H9 (cell line): Measurements from ENCODE around the gene ELF1. TPM values are rescaled to one million over a fixed set of nuclear protein-coding genes. Genes with fewer than 3 reads are reported as not detected.

Source experiments
- DNase-seq: peaks from one replicate; pipeline ENCODE4 v3.0.0-alpha.2; 2017
- H2AFZ ChIP-seq: one replicate; pipeline ENCODE4 v1.6.1; 2013; ENCODE audit warnings: mild to moderate bottlenecking, low read length, control low read depth, moderate library complexity
- H2AK5ac ChIP-seq: 2 replicates; pipeline ENCODE4 v1.6.1; 2013; ENCODE audit warnings: low read length, control low read depth, mixed read lengths; ENCODE audit not compliant: insufficient read length
- H2BK120ac ChIP-seq: one replicate; pipeline ENCODE4 v1.6.1; 2013; ENCODE audit warnings: low read depth, mild to moderate bottlenecking, low read length, control low read depth, inconsistent platforms; ENCODE audit not compliant: poor library complexity, severe bottlenecking
- H2BK12ac ChIP-seq: 2 replicates; pipeline ENCODE4 v1.6.1; 2013; ENCODE audit warnings: low read length, control low read depth, mixed read lengths, low read depth; ENCODE audit not compliant: insufficient read length
- H2BK15ac ChIP-seq: 2 replicates; pipeline ENCODE4 v1.6.1; 2013; ENCODE audit warnings: low read depth, low read length, control low read depth
- H2BK20ac ChIP-seq: one replicate; pipeline ENCODE4 v1.6.1; 2013; ENCODE audit warnings: low read depth, mild to moderate bottlenecking, low read length, control low read depth, inconsistent platforms; ENCODE audit not compliant: poor library complexity, severe bottlenecking
- H2BK5ac ChIP-seq: 2 replicates; pipeline ENCODE4 v1.6.1; 2013; ENCODE audit warnings: low read length, control low read depth, mixed read lengths; ENCODE audit not compliant: insufficient read length
- H3K14ac ChIP-seq: 2 replicates; pipeline ENCODE4 v1.6.1; 2013; ENCODE audit warnings: low read length, control low read depth; ENCODE audit not compliant: insufficient read depth
- H3K18ac ChIP-seq: 2 replicates; pipeline ENCODE4 v1.6.1; 2013; ENCODE audit warnings: low read depth, mild to moderate bottlenecking, mixed read lengths, low read length, control low read depth; ENCODE audit not compliant: insufficient read length
- H3K23ac ChIP-seq: 2 replicates; pipeline ENCODE4 v1.6.1; 2013; ENCODE audit warnings: low read length, control low read depth, mixed read lengths, low read depth; ENCODE audit not compliant: insufficient read length
- H3K23me2 ChIP-seq: 2 replicates; pipeline ENCODE4 v1.6.1; 2013; ENCODE audit warnings: low read depth, mild to moderate bottlenecking, mixed read lengths, low read length, control low read depth; ENCODE audit not compliant: insufficient read length, poor library complexity, severe bottlenecking
- H3K27ac ChIP-seq: 2 replicates; pipeline ENCODE4 v1.5.1; 2013; ENCODE audit warnings: low read length, control low read depth, mixed read lengths, low read depth; ENCODE audit not compliant: insufficient read length
- H3K27me3 ChIP-seq: 2 replicates; pipeline ENCODE4 v1.6.1; 2013; ENCODE audit warnings: low read length, control low read depth, inconsistent platforms; ENCODE audit not compliant: insufficient read depth
- H3K4ac ChIP-seq: 2 replicates; pipeline ENCODE4 v1.6.1; 2013; ENCODE audit warnings: low read depth, mild to moderate bottlenecking, control low read depth, inconsistent platforms, low read length, moderate library complexity
- H3K4me1 ChIP-seq: 2 replicates; pipeline ENCODE4 v1.6.1; 2013; ENCODE audit warnings: low read length, control low read depth, inconsistent platforms; ENCODE audit not compliant: insufficient read depth
- H3K4me2 ChIP-seq: 2 replicates; pipeline ENCODE4 v1.6.1; 2013; ENCODE audit warnings: low read length, control low read depth, mixed read lengths; ENCODE audit not compliant: insufficient read length, insufficient read depth
- H3K56ac ChIP-seq: 2 replicates; pipeline ENCODE4 v1.6.1; 2013; ENCODE audit warnings: low read depth, mild to moderate bottlenecking, mixed read lengths, low read length, control low read depth; ENCODE audit not compliant: insufficient read length
- H3K79me1 ChIP-seq: 2 replicates; pipeline ENCODE4 v1.6.1; 2013; ENCODE audit warnings: low read depth, mild to moderate bottlenecking, moderate library complexity, low read length, control low read depth, inconsistent platforms; ENCODE audit not compliant: insufficient read depth, poor library complexity, severe bottlenecking
- H3K79me2 ChIP-seq: 2 replicates; pipeline ENCODE4 v1.6.1; 2013; ENCODE audit warnings: low read length, control low read depth, inconsistent platforms; ENCODE audit not compliant: insufficient read depth
- H3K9ac ChIP-seq: 2 replicates; pipeline ENCODE4 v1.6.1; 2013; ENCODE audit warnings: low read length, control low read depth, mixed read lengths; ENCODE audit not compliant: insufficient read length; ENCODE audit errors: extremely low read depth
- H3K9me3 ChIP-seq: one replicate; pipeline ENCODE4 v1.6.1; 2013; ENCODE audit warnings: low read depth, low read length, inconsistent platforms; ENCODE audit not compliant: control insufficient read depth
- H3T11ph ChIP-seq: one replicate; pipeline ENCODE4 v1.6.1; 2013; ENCODE audit warnings: mild to moderate bottlenecking, low read length, control low read depth, inconsistent platforms
- H4K20me1 ChIP-seq: one replicate; pipeline ENCODE4 v1.6.1; 2013; ENCODE audit not compliant: control insufficient read depth, insufficient read length, insufficient read depth
- H4K5ac ChIP-seq: 2 replicates; pipeline ENCODE4 v1.6.1; 2013; ENCODE audit warnings: low read depth, mild to moderate bottlenecking, mixed read lengths, low read length, control low read depth; ENCODE audit not compliant: insufficient read length
- H4K8ac ChIP-seq: replicated peaks from 2 replicates; pipeline ENCODE4 v1.6.1; 2013; ENCODE audit warnings: low read length, control low read depth, mixed read lengths, low read depth; ENCODE audit not compliant: insufficient read length
- H4K91ac ChIP-seq: 2 replicates; pipeline ENCODE4 v1.6.1; 2013; ENCODE audit warnings: low read depth, mild to moderate bottlenecking, moderate library complexity, mixed read lengths, low read length, control low read depth; ENCODE audit not compliant: insufficient read length
- H3K27ac Mint-ChIP-seq, 3 experiments: 2 replicates in 2 of 3; 3 replicates in 1 of 3; pipeline ENCODE4 v1.8.0; 2020 to 2021; ENCODE audit warnings: mixed read lengths in 3 of 3, mild to moderate bottlenecking in 1 of 3, moderate library complexity in 1 of 3
- H3K27me3 Mint-ChIP-seq: 2 replicates; pipeline ENCODE4 v1.8.0; 2021; ENCODE audit warnings: low read depth, mild to moderate bottlenecking, moderate library complexity, mixed read lengths
- H3K36me3 Mint-ChIP-seq, 3 experiments: 2 replicates in 2 of 3; 3 replicates in 1 of 3; pipeline ENCODE4 v1.8.0; 2020 to 2021; ENCODE audit warnings: low read depth in 3 of 3, mixed read lengths in 3 of 3; ENCODE audit not compliant: insufficient read depth in 1 of 3
- H3K4me1 Mint-ChIP-seq, 2 experiments: 2 replicates each; pipeline ENCODE4 v1.8.0; 2020; ENCODE audit warnings: mixed read lengths in 2 of 2
- H3K4me3 Mint-ChIP-seq, 2 experiments: 2 replicates in 1 of 2; 3 replicates in 1 of 2; pipeline ENCODE4 v1.8.0; 2020 to 2021; ENCODE audit warnings: mild to moderate bottlenecking in 2 of 2, mixed read lengths in 2 of 2, moderate library complexity in 1 of 2
- H3K9me3 Mint-ChIP-seq, 2 experiments: 2 replicates in 1 of 2; 3 replicates in 1 of 2; pipeline ENCODE4 v1.8.0; 2020; ENCODE audit warnings: mild to moderate bottlenecking in 2 of 2, mixed read lengths in 2 of 2, moderate library complexity in 1 of 2
- WGBS: extraction: QIAGEN DNeasy Blood & Tissue Kit; methylation state at CpG from one replicate; pipeline ENCODE4 v1.1.7; 2013; ENCODE audit warnings: missing lambda C conversion rate, low lambda C conversion rate, mixed read lengths; ENCODE audit not compliant: insufficient read length; ENCODE audit errors: extremely low coverage; 5-methylcytosine and 5-hydroxymethylcytosine counted together
- total RNA-seq: library from RNA; stranded (reverse); gene quantifications from 2 replicates; pipeline ENCODE4 v1.2.1, GENCODE V29; 2021
- TF ChIP-seq, protein P1 (sequence below): fragments of 200-600 bp; sonication (generic); conservative IDR thresholded peaks from 3 replicates; pipeline ENCODE4 v1.8.0; 2021; ENCODE audit warnings: antibody characterized with exemption, mild to moderate bottlenecking

Gene ELF1
- total RNA-seq, 1 experiment from 2014 or later: 15.5 TPM

DNA sequence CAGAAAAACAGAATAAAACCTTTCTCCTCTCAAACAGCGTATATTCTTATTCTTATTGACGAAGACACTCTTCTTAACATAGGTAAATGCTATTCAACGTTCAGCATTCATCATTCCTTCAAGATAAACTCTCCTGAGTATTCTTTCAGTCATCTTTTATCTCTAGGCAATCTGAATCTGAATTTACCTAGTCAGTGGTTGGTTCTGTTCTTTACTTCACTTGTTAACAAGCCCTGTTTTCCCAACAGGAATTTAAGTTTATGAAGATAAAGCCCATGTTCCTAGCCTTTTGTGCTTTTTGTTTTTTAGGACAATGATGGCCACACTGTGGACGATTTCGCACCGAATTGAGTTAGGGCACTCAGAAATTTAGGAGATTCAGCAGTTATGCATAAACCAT is 3.2 kb downstream of the ELF1 start:
- H3K4me1 ChIP-seq: peaks cover 2% of the 10 kb centered on the region; the same call in 1 of the 2 replicates
- Mint-ChIP-seq H3K4me3 (no peak overlapping the region), H3K36me3 (no peaks in the 10 kb centered on the region), H3K27me3 (no peaks in the 10 kb centered on the region), H3K27ac (peak overlapping the region in 1 of 3 experiments; percentile 94; a peak in 4 of 7 replicates), H3K9me3 (no peaks in the 10 kb centered on the region), H3K4me1 (peaks cover 50 to 57% of the 10 kb centered on the region in 2 experiments)
- no peak overlapping the region for H3K18ac ChIP-seq
- no peak for DNase-seq
- H3K23ac ChIP-seq: no peak overlapping the region
- no CpG with 5 or more reads among the region's 6 CpGs for WGBS
- H3K79me2 ChIP-seq: no peaks in the 10 kb centered on the region
- no peak overlapping the region for H2BK15ac ChIP-seq
- TF ChIP-seq, protein P1, sequence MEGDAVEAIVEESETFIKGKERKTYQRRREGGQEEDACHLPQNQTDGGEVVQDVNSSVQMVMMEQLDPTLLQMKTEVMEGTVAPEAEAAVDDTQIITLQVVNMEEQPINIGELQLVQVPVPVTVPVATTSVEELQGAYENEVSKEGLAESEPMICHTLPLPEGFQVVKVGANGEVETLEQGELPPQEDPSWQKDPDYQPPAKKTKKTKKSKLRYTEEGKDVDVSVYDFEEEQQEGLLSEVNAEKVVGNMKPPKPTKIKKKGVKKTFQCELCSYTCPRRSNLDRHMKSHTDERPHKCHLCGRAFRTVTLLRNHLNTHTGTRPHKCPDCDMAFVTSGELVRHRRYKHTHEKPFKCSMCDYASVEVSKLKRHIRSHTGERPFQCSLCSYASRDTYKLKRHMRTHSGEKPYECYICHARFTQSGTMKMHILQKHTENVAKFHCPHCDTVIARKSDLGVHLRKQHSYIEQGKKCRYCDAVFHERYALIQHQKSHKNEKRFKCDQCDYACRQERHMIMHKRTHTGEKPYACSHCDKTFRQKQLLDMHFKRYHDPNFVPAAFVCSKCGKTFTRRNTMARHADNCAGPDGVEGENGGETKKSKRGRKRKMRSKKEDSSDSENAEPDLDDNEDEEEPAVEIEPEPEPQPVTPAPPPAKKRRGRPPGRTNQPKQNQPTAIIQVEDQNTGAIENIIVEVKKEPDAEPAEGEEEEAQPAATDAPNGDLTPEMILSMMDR: no peak
- no peak overlapping the region for H3K27ac ChIP-seq
- no peak overlapping the region for H3K56ac ChIP-seq
- no peaks in the 10 kb centered on the region for H4K20me1 ChIP-seq
- no peak overlapping the region for H3K4me2 ChIP-seq
- no peak overlapping the region for H4K8ac ChIP-seq
- no peak overlapping the region for H4K5ac ChIP-seq
- H3K79me1 ChIP-seq: no peaks in the 10 kb centered on the region
- no peak overlapping the region for H3K14ac ChIP-seq
- H2AFZ ChIP-seq: no peak overlapping the region
- no peak overlapping the region for H3K9ac ChIP-seq
- H3K27me3 ChIP-seq: no peaks in the 10 kb centered on the region
- no peaks in the 10 kb centered on the region for H3K9me3 ChIP-seq
- H4K91ac ChIP-seq: no peak overlapping the region
- no peak overlapping the region for H2AK5ac ChIP-seq
- H3T11ph ChIP-seq: no peak overlapping the region
- H3K4ac ChIP-seq: no peak overlapping the region
- no peaks in the 10 kb centered on the region for H3K23me2 ChIP-seq
- no peak overlapping the region for H2BK120ac ChIP-seq
- H2BK20ac ChIP-seq: no peak overlapping the region
- no peak overlapping the region for H2BK12ac ChIP-seq
- H2BK5ac ChIP-seq: no peak overlapping the region
